ENCODE results near the gene FLOT2.
A peak's percentile ranks its signal among the peaks of the same experiment; 100 is the strongest.
"Not testable (repeated sequence)": the region's sequence is repeated elsewhere in the genome, so short reads cannot be mapped to it uniquely, and the experiment has no call there.

The FLOT2 gene

DNA sequence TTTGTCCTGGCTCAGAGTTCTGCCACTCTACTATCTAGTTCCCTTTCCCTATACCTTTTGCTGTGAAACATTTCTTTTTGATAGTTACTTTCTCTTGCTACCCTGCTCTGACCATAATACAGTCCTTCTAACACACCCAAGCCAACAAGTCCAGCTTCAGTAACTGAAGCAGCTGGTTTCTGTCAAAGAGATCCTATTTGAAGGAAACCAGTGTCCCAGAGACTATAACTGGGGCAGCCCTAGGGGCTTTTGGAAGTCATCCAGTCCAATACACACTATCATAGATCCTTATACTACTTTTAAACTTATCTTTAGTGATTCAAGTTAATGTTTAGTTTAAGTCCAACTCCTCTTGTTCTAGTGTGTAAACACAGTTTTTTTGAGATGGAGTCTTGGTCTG is 22.7 kb upstream of the FLOT2 start:
- in situ Hi-C loops (cut with HindIII; ENCODE audit: low pct_ligation_motif_present, low pct_unique_long_range_greater_than_20kb, low sequenced_read_pairs): no loop called here
- no peak for DNase-seq

DNA sequence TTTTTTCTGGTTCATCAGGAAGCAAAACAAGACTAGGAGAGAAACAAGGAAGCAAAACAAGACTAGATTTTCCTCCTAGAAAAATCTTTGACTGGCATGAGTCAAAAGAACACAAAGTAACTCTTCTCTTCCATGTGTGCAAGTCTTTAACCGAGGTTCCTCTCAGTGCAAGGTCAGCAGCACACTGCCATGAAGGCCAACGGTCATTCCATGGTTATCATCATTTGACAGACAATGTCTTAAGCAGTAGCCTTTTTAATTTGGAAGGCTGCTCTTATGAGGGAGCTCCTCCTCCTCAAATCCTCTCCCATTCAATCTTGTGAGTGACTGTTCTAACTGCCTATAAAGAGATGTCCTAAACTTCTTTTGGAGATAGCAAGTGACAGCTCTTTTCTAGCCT is 20.8 kb upstream of the FLOT2 start:
- no peak for DNase-seq
- in situ Hi-C loops (cut with HindIII; ENCODE audit: low pct_ligation_motif_present, low pct_unique_long_range_greater_than_20kb, low sequenced_read_pairs): no loop called here

GRCh38 chr17:28917465-28917864 is 19.9 kb upstream of the FLOT2 start:
- in situ Hi-C loops (cut with HindIII; ENCODE audit: low pct_ligation_motif_present, low pct_unique_long_range_greater_than_20kb, low sequenced_read_pairs): no loop called here
- DNase-seq: no peak

DNA sequence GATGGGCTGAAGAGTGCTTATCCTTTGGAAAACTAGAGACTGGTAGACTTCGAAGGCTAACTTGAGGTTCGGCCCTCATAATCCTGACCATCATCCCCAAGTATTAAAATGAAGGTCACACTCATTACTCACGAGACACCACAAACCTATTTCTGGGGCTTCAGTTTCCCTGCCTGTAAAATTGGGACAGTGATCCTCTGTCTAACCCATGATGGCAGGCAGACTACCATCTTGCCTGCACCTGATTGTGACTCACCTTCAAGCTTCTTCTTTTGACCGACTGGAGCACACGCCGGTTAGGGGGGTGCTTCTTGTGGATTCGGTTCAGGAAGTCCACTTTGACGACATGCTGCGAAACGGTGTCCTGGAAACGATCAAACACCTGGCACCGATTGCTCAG is 19.5 kb upstream of the FLOT2 start:
- in situ Hi-C loops (cut with HindIII; ENCODE audit: low pct_ligation_motif_present, low pct_unique_long_range_greater_than_20kb, low sequenced_read_pairs): no loop called here
- no peak for DNase-seq

DNA sequence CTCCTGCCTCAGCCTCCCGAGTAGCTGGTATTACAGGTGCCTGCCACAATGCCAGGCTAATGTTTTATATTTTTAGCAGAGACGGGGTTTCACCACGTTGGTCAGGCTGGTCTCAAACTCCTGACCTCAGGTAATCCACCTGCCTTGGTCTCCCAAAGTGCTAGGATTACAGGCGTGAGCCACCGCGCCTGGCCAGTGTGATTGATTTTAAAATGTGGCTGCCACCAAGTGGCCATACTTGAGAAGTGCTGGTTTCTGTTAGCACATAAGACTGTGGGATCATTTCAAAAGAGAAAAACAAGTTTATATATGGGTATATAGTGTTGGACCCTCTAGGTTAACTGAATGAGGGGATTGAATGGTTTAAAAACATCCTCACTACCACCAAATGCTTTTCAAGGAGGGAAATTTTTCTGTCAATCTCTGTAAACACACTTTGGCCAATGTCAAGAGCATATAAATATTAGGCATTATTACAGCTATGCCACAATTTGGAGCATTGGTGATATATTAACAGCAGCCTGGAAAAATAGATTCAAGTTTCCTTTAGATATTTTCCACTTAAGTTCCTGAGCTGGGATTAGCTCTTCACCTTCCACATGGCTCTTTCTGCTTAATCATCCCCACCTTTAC is 18.9 kb upstream of the FLOT2 start:
- DNase-seq: peak; percentile 49
- in situ Hi-C loops (cut with HindIII; ENCODE audit: low pct_ligation_motif_present, low pct_unique_long_range_greater_than_20kb, low sequenced_read_pairs): no loop called here

DNA sequence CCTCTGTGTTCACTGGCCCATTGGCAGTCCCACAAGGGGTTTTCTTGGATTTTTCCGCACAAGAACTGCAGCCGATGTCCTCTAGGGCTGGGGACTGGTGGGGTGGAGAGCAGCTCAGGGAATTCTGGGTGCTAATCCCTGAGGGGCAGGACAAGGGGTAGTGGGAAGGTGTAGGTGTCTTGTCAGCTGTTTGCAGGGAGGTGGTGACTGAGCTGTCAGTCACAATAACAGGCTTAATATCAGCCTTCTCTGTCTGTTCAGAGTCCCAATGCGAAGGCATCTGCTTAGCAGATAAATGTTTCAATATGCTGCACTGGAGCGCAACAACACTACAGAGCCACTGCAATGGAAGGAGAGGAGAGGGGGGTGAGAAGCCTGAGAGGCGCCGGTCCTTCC is 15.4 kb upstream of the FLOT2 start:
- in situ Hi-C loops (cut with HindIII; ENCODE audit: low pct_ligation_motif_present, low pct_unique_long_range_greater_than_20kb, low sequenced_read_pairs): no loop called here
- no peak for DNase-seq

DNA sequence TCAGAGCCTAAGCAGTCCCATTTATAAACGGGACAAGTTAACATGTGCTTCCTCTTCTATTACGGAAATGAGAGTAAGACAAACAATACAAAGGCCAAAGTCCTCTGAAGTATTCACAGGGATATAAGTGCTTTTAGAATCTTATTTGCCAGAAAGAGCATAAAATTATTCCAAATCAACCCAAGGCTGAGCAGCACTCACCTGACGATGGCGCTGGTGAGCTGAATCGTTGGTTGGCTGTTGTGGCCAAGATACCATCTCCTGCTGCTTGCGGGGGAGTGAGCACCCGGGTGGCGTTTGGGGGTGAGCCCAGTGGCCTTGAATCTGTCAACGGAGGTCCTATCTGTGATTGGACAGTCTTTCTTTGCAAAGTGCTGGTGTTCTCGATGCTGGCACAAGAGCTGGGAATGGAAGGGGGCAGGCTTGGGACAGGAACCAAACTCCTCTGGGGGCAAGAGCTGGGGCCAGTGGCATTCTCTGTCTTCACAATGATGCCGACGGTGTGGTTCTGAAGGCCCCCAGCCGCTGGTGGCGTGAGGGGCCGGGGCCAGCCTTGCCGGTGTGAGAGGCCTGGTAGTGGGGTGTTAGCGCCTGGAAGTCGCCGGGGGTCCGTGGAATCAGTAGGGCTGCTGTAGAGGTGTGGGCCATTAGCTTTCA is 14.9 kb upstream of the FLOT2 start:
- DNase-seq: no peak
- in situ Hi-C loops (cut with HindIII; ENCODE audit: low pct_ligation_motif_present, low pct_unique_long_range_greater_than_20kb, low sequenced_read_pairs): no loop called here

DNA sequence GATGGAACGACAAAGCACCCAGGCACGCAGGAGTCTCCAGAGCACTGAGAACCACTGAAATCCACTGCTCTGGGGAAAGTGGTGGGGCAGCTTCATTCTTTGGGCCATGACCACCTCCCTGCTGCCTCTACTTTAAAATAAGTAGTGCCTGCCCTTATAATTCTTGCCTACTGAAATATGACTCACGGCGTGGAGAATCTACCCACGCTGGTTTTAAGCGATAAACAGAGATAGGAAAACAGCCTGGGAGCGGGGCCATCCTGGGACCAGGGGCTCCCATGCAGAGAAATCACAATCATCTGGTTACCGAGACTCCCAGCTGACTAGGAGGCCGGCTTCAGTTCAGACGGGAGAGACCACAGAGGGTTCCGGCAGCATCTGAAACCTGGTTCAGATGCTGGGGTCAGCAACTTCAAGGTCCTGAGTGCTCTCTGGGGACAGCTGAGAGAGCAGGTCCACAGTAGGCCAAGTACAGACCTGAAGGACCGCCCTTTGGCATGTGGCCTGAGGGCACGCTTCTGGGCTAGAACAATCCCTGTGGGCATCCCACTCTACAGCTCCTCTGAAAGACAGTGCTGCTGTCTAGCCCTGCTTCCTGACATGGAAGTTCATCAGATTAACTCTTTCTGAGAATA is 14.0 kb upstream of the FLOT2 start:
- in situ Hi-C loops (cut with HindIII; ENCODE audit: low pct_ligation_motif_present, low pct_unique_long_range_greater_than_20kb, low sequenced_read_pairs): no loop called here
- no peak for DNase-seq

DNA sequence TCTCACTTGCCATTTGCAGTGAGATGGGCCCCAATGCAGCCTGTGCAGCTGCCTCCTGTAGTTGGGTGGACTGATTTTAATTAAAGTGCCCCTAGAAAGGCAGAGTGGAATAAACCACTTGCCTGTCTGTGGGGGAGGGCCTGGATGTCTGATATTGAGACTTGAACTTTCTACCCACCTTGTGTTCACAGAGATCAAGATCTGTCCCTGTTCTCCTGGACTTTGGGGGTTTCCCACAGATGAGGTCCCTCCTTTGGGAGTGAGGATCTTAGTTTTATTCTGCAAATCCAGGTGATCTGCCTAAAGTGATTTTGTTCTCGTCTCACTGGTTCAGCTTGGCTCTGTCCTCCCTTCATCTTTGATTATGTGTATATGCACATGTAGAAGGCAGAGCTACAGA is 13.0 kb upstream of the FLOT2 start:
- in situ Hi-C loops (cut with HindIII; ENCODE audit: low pct_ligation_motif_present, low pct_unique_long_range_greater_than_20kb, low sequenced_read_pairs): no loop called here
- no peak for DNase-seq

GRCh38 chr17:28908640-28909167 is 11.2 kb upstream of the FLOT2 start:
- DNase-seq: no peak
- in situ Hi-C loops (cut with HindIII; ENCODE audit: low pct_ligation_motif_present, low pct_unique_long_range_greater_than_20kb, low sequenced_read_pairs): no loop called here

DNA sequence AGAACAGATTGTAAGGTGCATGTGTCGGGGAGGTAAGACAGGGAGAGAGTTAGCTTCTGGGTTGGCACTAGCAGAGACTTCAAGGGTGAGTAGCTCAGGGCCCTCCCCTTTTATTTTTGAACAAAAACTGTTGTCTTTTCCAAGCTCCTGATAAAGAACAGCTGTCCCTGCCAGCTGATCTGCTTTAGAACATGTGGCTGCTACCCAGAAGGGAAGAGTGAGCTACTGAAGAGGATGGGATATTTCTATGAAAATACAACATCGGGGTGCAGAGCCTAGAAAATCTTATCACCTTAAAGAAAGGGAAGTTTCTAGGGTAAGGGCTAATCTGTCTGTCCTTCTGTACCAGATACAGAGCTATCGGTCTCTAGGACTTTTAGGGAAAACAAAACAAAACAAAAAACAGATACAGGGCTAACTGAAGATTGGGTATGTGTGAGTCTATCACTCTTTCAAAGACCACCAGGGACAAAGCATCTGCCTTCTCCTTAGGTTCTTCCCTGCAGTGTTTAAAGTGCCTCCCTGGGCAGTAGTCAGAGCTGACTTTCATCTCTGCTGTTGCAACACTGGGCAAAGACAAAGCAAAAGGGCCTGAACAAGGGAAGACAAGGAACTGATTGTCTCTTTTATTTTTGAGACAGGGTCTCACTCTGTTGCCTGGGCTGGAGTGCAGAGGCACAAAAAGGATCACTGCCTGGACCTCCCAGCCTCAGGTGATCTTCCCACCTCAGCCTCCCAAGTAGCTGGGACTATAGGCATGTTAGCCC is 10.4 kb upstream of the FLOT2 start:
- no peak for DNase-seq
- in situ Hi-C loops (cut with HindIII; ENCODE audit: low pct_ligation_motif_present, low pct_unique_long_range_greater_than_20kb, low sequenced_read_pairs): no loop called here

- in situ Hi-C loops (cut with HindIII; ENCODE audit: low pct_ligation_motif_present, low pct_unique_long_range_greater_than_20kb, low sequenced_read_pairs): no loop called here
- DNase-seq: no peak
Measured at GRCh38 chr17:28906706-28907438, 9.3 kb upstream of the FLOT2 start.

- DNase-seq: no peak
- in situ Hi-C loops (cut with HindIII; ENCODE audit: low pct_ligation_motif_present, low pct_unique_long_range_greater_than_20kb, low sequenced_read_pairs): no loop called here
Measured at GRCh38 chr17:28906276-28906675, 8.7 kb upstream of the FLOT2 start.

GRCh38 chr17:28904800-28905199 is 7.3 kb upstream of the FLOT2 start:
- in situ Hi-C loops (cut with HindIII; ENCODE audit: low pct_ligation_motif_present, low pct_unique_long_range_greater_than_20kb, low sequenced_read_pairs): no loop called here
- DNase-seq: no peak

DNA sequence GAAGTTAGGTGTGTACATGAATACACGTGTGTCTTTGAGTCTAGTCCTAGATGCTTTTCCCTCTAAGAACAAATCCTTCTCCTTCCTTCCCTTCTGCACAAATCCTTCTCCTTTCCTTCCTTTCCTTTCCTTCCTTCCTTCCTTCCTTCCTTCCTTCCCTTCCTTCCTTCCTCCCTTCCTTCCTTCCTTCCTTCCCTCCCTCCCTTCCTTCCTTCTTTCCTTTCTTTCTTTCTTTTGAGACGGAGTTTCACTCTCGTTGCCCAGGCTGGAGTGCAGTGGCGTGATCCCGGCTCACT is 6.0 kb upstream of the FLOT2 start:
- DNase-seq; in situ Hi-C loops (cut with HindIII; ENCODE audit: low pct_ligation_motif_present, low pct_unique_long_range_greater_than_20kb, low sequenced_read_pairs): not testable (repeated sequence)

- in situ Hi-C loops (cut with HindIII; ENCODE audit: low pct_ligation_motif_present, low pct_unique_long_range_greater_than_20kb, low sequenced_read_pairs): no loop called here
- peak; percentile 96 for DNase-seq
Measured at GRCh38 chr17:28902819-28903545, 5.4 kb upstream of the FLOT2 start, which contains the start of gene DHRS13. Gene DHRS13 (minus strand): TSS chr17:28903079. CDS start chr17:28902944, 135 bp downstream.

GRCh38 chr17:28901866-28902818 is 4.6 kb upstream of the FLOT2 start:
- in situ Hi-C loops (cut with HindIII; ENCODE audit: low pct_ligation_motif_present, low pct_unique_long_range_greater_than_20kb, low sequenced_read_pairs): no loop called here
- DNase-seq: peak; percentile 61
